ENCODE measurements around the gene NCAPD2.

Gene NCAPD2
- 14.6 to 139 (median 62.3) reads per million in 17 experiments for total RNA-seq

- DNase-seq: peak; percentile 97 to 98 (median 98)
These were observed at the start of gene NCAPD2 for GRCh38 chr12:6493497-6494257. Gene NCAPD2 (plus strand): TSS chr12:6494102. CDS start chr12:6495099, 997 bp downstream.

GRCh38 chr12:6444704-6445688 lies 48.9 kb upstream of the NCAPD2 start, which contains the start of gene CD27:
Gene CD27 (plus strand): TSS chr12:6444955. CDS start chr12:6445096, 141 bp downstream.
- DNase-seq: no peak

DNA sequence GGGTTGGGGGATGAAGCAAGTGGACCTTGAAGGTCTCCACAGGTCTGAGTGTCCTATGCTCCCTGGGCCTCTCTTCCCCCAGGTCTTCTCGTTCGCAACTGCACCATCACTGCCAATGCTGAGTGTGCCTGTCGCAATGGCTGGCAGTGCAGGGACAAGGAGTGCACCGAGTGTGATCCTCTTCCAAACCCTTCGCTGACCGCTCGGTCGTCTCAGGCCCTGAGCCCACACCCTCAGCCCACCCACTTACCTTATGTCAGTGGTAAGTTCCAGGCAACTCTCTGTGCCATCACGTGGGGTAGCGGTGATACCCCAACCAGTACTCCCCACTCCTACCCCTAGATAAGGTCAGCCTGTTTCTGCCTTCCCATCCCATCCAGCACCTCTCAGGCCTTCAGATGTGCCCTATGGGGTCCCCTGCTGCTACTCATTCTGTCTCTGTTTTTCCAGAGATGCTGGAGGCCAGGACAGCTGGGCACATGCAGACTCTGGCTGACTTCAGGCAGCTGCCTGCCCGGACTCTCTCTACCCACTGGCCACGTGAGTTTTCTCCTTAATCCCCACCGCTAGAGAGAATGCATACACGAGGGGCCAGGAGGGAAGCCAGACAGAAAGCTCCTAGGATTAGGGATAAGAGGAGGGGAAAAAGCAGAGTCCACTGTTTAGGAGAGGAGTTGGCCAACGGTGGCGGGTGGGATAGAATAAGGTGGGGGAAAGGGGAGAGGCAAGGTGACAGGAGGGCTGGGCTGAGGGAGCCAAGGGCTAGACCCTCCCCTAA lies 43.6 kb upstream of the NCAPD2 start:
- DNase-seq: no peak

- DNase-seq: peak in 1 of 4 experiments; percentile 26
These were observed 43.0 kb upstream of the NCAPD2 start for GRCh38 chr12:6450869-6451347.

DNA sequence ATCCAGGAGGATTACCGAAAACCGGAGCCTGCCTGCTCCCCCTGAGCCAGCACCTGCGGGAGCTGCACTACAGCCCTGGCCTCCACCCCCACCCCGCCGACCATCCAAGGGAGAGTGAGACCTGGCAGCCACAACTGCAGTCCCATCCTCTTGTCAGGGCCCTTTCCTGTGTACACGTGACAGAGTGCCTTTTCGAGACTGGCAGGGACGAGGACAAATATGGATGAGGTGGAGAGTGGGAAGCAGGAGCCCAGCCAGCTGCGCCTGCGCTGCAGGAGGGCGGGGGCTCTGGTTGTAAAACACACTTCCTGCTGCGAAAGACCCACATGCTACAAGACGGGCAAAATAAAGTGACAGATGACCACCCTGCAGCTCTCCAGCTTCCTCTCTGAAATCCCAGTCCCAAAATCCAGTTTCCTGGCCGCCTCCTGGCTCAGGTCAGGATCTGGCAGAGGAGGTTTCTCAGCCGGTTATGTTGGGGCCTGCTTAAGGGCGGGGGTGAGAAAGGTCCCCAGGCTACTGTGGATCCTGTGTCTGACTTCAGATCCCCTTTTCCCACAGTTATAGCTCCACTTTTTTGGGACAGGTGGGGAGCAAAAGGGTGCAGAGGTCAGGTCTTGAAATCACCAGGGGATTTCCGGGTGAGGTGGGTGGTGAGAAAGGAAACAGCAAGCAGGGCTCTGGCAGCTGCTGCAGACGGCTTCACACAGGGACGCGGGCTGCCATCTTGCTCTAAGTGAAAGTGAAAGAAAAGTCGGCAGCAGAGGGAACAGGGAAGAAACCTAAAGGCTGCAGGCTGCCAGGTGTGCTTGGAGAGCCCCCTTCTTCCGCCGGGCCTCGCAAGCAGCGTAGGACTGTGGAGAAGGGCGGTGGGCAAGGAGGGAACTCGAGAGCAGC lies 42.3 kb upstream of the NCAPD2 start, which contains the start of gene TAPBPL:
TSS of gene TAPBPL (plus strand) at position 695 of the 897 bp plus-strand sequence. CDS start 207 bp downstream, outside the sequence.
- DNase-seq: peak; percentile 81 to 92 (median 88)

DNA sequence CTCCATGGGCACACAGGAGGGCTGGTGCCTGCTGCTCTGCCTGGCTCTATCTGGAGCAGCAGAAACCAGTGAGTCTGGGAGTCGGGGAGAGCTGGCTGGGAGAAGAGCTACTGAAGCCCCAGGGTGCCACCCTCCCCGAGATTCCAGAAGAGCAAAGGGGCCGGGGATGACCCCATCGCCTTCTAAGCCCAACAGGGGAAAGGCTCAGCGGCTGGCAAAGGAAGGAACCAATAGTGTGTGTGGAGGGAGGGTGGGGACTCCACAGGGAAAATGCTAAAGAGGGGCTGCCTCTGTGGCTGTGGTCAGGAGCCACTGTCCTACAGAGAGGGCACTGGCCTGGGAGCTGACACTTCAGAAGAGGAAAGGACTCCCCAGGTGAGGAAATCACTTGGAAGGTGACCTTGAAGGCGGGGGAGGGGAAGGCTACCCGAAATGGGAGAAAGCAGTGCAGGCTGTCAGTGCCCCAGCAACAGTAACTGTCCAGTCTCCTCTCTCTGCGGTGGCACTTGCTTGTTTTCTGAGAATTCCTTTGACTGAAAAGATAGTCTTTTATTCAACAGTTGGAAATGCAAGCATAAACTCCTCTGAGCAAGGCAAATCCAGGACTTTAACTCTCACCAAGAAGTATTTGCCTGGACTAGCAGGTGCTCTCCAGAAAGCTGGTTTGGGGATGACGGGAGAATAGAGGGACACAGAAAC lies 41.5 kb upstream of the NCAPD2 start:
- DNase-seq: peak; percentile 25 to 58 (median 41)

DNA sequence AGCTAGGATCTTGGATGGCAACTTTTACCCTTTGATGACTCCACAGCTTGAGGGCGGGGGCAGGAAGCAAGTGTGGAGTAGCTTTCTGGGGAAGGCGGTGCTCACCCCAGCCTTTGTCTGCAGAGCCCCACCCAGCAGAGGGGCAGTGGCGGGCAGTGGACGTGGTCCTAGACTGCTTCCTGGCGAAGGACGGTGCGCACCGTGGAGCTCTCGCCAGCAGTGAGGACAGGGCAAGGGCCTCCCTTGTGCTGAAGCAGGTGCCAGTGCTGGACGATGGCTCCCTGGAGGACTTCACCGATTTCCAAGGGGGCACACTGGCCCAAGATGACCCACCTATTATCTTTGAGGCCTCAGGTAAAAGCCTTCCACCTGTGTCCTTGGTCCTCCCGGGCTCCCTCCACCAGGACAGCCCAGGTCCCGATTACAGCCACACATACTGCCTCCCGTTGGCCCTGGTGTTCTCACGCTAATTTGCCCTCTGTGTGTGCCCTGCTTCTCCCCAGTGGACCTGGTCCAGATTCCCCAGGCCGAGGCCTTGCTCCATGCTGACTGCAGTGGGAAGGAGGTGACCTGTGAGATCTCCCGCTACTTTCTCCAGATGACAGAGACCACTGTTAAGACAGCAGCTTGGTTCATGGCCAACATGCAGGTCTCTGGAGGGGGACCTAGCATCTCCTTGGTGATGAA lies 40.8 kb upstream of the NCAPD2 start:
- peak in 3 of 4 experiments; percentile 59 to 74 (median 66) for DNase-seq

GRCh38 chr12:6457220-6457945 lies 36.5 kb upstream of the NCAPD2 start:
- DNase-seq: no peak

GRCh38 chr12:6458281-6459003 lies 35.5 kb upstream of the NCAPD2 start:
- no peak for DNase-seq

GRCh38 chr12:6459004-6459337 lies 34.9 kb upstream of the NCAPD2 start:
- no peak for DNase-seq

DNA sequence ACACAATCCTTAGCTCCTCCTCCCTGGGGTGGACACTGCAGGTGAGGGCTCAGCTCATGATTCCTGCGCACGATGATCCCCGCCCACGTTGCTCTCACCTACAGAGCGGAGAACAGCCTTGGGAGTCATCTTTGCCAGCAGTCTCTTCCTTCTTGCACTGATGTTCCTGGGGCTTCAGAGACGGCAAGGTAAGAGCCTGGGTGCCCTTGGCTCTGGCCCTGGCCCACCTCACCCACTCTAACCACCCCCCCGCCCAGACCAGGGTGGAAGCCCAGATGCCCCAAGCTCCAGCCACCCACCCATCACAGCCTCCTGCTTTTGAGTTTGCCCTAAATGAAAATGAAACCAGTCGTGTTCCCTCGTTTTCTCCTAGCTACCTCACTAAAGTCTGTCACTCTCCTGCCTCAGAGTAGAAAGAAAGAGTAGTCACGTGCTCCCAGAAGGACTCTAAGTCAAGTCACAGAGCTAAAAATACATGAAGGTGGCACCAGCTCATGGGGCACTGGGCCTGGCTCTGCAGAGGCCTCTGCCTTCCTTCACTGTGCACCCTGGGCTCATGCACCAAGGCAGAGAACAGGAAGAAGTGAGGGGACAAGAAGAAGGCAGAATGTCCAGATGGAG lies 33.0 kb upstream of the NCAPD2 start:
- DNase-seq: peak in 3 of 4 experiments; percentile 14 to 30 (median 29)

- peak; percentile 91 to 98 (median 94) for DNase-seq
These were observed 32.3 kb upstream of the NCAPD2 start for GRCh38 chr12:6461401-6462233.

- peak in 3 of 4 experiments; percentile 67 to 83 (median 70) for DNase-seq
These were observed 31.5 kb upstream of the NCAPD2 start for GRCh38 chr12:6462234-6462995.

DNA sequence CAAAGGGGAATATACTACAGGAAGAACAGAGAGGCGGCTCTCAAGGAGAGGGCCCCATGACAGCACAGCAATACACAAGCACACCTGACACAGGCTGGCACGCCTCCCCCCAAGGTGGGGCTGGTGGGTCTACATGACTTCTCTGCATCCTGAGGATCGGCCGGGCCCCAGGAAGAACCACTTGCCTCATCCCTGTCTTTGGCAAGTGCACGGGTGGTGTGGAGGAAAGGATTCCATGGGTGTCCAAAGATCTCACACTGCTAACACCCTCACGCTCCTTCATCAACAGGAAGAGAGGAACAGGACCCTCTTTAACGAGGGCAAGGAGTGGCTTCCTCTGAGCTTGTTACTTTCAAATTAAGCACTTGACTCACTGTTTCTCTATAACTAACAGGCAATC lies 30.7 kb upstream of the NCAPD2 start:
- DNase-seq: no peak

DNA sequence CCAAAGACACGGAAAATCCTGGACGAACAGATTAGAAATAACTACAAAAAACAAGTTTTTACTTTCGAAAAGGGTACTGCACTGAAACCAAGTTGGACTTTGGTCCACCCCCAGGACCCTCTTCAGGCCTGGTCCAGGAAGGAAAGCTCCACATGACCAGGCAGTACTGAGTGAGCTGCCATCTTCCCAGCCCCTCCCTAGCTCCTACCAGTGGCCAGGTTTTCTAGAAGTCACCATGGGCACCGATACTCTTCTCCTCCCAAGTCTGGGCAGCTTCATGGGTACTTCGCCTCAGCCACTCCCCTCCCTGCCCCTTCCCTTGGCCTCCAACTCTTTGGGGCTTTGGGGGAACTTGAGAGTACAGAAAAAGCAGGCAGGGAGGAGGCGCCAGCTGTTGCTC lies 30.0 kb upstream of the NCAPD2 start:
- DNase-seq: no peak

GRCh38 chr12:6464531-6464930 lies 29.4 kb upstream of the NCAPD2 start:
- no peak for DNase-seq

Data from suppressor macrophage (primary cell).